Mononuclear cell (primary cell): ENCODE results near the gene ADAMTS2. TPM values are rescaled to one million over a fixed set of nuclear protein-coding genes. Genes with fewer than 3 reads are reported as not detected.

ENCODE experiments used
- H3K27me3 ChIP-seq: 2 replicates; pipeline ENCODE4 v1.6.0; 2011; ENCODE audit warnings: low read length, control low read depth; ENCODE audit not compliant: insufficient read depth
- H3K4me1 ChIP-seq: 2 replicates; pipeline ENCODE4 v1.5.1; 2011; ENCODE audit warnings: mild to moderate bottlenecking, low read length, control low read depth; ENCODE audit not compliant: insufficient read depth
- H3K4me3 ChIP-seq: 2 replicates; pipeline ENCODE4 v1.5.1; 2011; ENCODE audit warnings: mild to moderate bottlenecking, low read length, moderate library complexity
- H3K9me3 ChIP-seq: 2 replicates; pipeline ENCODE4 v1.5.1; 2011; ENCODE audit warnings: low read depth, mild to moderate bottlenecking, control low read depth, low read length
- total RNA-seq: library from RNA; depleted of rRNA; stranded (reverse); fragments of >200 nt; gene quantifications from one replicate; pipeline ENCODE4 v1.2.3, GENCODE V29; 2012

Gene ADAMTS2
- total RNA-seq, 1 donor, result 0.21 TPM

GRCh38 chr5:179131321-179131835 lies 213.9 kb downstream of the ADAMTS2 start:
- no peaks in the 10 kb centered on the region for H3K4me1 ChIP-seq
- H3K27me3 ChIP-seq, result no peaks in the 10 kb centered on the region
- H3K9me3 ChIP-seq, result no peaks in the 10 kb centered on the region
- H3K4me3 ChIP-seq, result no peak overlapping the region

- no peaks in the 10 kb centered on the region for H3K27me3 ChIP-seq
- no peaks in the 10 kb centered on the region for H3K9me3 ChIP-seq
- H3K4me1 ChIP-seq, result no peaks in the 10 kb centered on the region
- H3K4me3 ChIP-seq, result no peak overlapping the region
These were observed 215.1 kb downstream of the ADAMTS2 start for GRCh38 chr5:179130101-179130681.

GRCh38 chr5:179129607-179130071 lies 215.6 kb downstream of the ADAMTS2 start:
- no peaks in the 10 kb centered on the region for H3K4me1 ChIP-seq
- H3K9me3 ChIP-seq, result no peaks in the 10 kb centered on the region
- no peak overlapping the region for H3K4me3 ChIP-seq
- no peaks in the 10 kb centered on the region for H3K27me3 ChIP-seq

GRCh38 chr5:179128976-179129375 lies 216.3 kb downstream of the ADAMTS2 start:
- Histone ChIP-seq H3K4me1 (no peaks in the 10 kb centered on the region), H3K27me3 (no peaks in the 10 kb centered on the region), H3K9me3 (no peaks in the 10 kb centered on the region), H3K4me3 (no peak overlapping the region)

GRCh38 chr5:179128041-179128365 lies 217.3 kb downstream of the ADAMTS2 start:
- Histone ChIP-seq H3K4me1 (no peaks in the 10 kb centered on the region), H3K9me3 (no peaks in the 10 kb centered on the region), H3K4me3 (no peak overlapping the region), H3K27me3 (no peaks in the 10 kb centered on the region)

GRCh38 chr5:179127136-179128040 lies 217.9 kb downstream of the ADAMTS2 start:
- no peaks in the 10 kb centered on the region for H3K9me3 ChIP-seq
- no peak overlapping the region for H3K4me3 ChIP-seq
- no peaks in the 10 kb centered on the region for H3K4me1 ChIP-seq

GRCh38 chr5:179126506-179126991 lies 218.7 kb downstream of the ADAMTS2 start:
- H3K4me1 ChIP-seq, result no peaks in the 10 kb centered on the region
- H3K9me3 ChIP-seq, result no peaks in the 10 kb centered on the region
- H3K27me3 ChIP-seq, result no peaks in the 10 kb centered on the region
- H3K4me3 ChIP-seq, result no peak overlapping the region

More at GRCh38 chr5:179127136-179128040, 217.9 kb downstream of the ADAMTS2 start:
- H3K27me3 ChIP-seq, result no peaks in the 10 kb centered on the region

- Histone ChIP-seq H3K4me1 (no peaks in the 10 kb centered on the region), H3K27me3 (no peaks in the 10 kb centered on the region), H3K4me3 (no peak overlapping the region), H3K9me3 (no peaks in the 10 kb centered on the region)
These were observed 219.3 kb downstream of the ADAMTS2 start for GRCh38 chr5:179125789-179126505.

- Histone ChIP-seq H3K4me3 (no peak overlapping the region), H3K9me3 (no peaks in the 10 kb centered on the region)
These were observed 220.1 kb downstream of the ADAMTS2 start for GRCh38 chr5:179124853-179125788.

GRCh38 chr5:179124273-179124852 lies 220.9 kb downstream of the ADAMTS2 start:
- H3K27me3 ChIP-seq, result no peaks in the 10 kb centered on the region
- no peak overlapping the region for H3K4me3 ChIP-seq
- no peaks in the 10 kb centered on the region for H3K9me3 ChIP-seq

More at GRCh38 chr5:179124853-179125788, 220.1 kb downstream of the ADAMTS2 start:
- H3K4me1 ChIP-seq, result no peaks in the 10 kb centered on the region
- no peaks in the 10 kb centered on the region for H3K27me3 ChIP-seq

GRCh38 chr5:179123491-179124272 lies 221.6 kb downstream of the ADAMTS2 start:
- H3K27me3 ChIP-seq, result no peaks in the 10 kb centered on the region
- H3K9me3 ChIP-seq, result no peaks in the 10 kb centered on the region
- no peaks in the 10 kb centered on the region for H3K4me1 ChIP-seq
- no peak overlapping the region for H3K4me3 ChIP-seq

More at GRCh38 chr5:179124273-179124852, 220.9 kb downstream of the ADAMTS2 start:
- no peaks in the 10 kb centered on the region for H3K4me1 ChIP-seq

GRCh38 chr5:179123109-179123426 lies 222.2 kb downstream of the ADAMTS2 start:
- Histone ChIP-seq H3K4me1 (no peaks in the 10 kb centered on the region), H3K27me3 (no peaks in the 10 kb centered on the region), H3K4me3 (no peak overlapping the region), H3K9me3 (no peaks in the 10 kb centered on the region)

GRCh38 chr5:179122411-179123108 lies 222.7 kb downstream of the ADAMTS2 start:
- no peaks in the 10 kb centered on the region for H3K4me1 ChIP-seq
- H3K9me3 ChIP-seq, result no peaks in the 10 kb centered on the region
- no peak overlapping the region for H3K4me3 ChIP-seq
- no peaks in the 10 kb centered on the region for H3K27me3 ChIP-seq
